ENCODE measurements around the gene ZFP91.
A peak's percentile ranks its signal among the peaks of the same experiment; 100 is the strongest.

ZFP91 gene

GRCh38 chr11:58575377-58576020 is 3.4 kb upstream of the ZFP91 start, which contains the start of gene LPXN:
LPXN (minus strand) TSS chr11:58575856; CDS start chr11:58575772, 84 bp downstream.
- no peaks in the 10 kb centered on the region for H3K9me3 ChIP-seq (ENCODE audit: low read length)
- no peak within 1 kb of the TSS for H2AFZ ChIP-seq (ENCODE audit: low read depth, low read length)
- H3K4me1 ChIP-seq (ENCODE audit: insufficient read depth, low read length) = peaks cover 15% of the 10 kb centered on the region
- no peaks in the 10 kb centered on the region for H3K36me3 ChIP-seq (ENCODE audit: insufficient read depth, low read length)
- no peaks in the 10 kb centered on the region for H3K27me3 ChIP-seq (ENCODE audit: insufficient read depth, low read length)
- peak within 1 kb of the TSS; percentile 95 for H3K4me3 ChIP-seq (ENCODE audit: low read length)

GRCh38 chr11:58576887-58577471 is 1.9 kb upstream of the ZFP91 start:
- Histone ChIP-seq H3K4me3 (ENCODE audit: low read length) (peak overlapping the region; percentile 95), H2AFZ (ENCODE audit: low read depth, low read length) (peak overlapping the region; percentile 76), H3K36me3 (ENCODE audit: insufficient read depth, low read length) (no peaks in the 10 kb centered on the region), H3K4me1 (ENCODE audit: insufficient read depth, low read length) (peaks cover 21% of the 10 kb centered on the region), H3K9me3 (ENCODE audit: low read length) (no peaks in the 10 kb centered on the region), H3K27me3 (ENCODE audit: insufficient read depth, low read length) (no peaks in the 10 kb centered on the region)

- H3K36me3 ChIP-seq (ENCODE audit: insufficient read depth, low read length) = no peaks in the 10 kb centered on the region
- peak overlapping the region; percentile 76 for H2AFZ ChIP-seq (ENCODE audit: low read depth, low read length)
- no peaks in the 10 kb centered on the region for H3K9me3 ChIP-seq (ENCODE audit: low read length)
- H3K4me3 ChIP-seq (ENCODE audit: low read length) = peak overlapping the region; percentile 95
- peaks cover 21% of the 10 kb centered on the region for H3K4me1 ChIP-seq (ENCODE audit: insufficient read depth, low read length)
- no peaks in the 10 kb centered on the region for H3K27me3 ChIP-seq (ENCODE audit: insufficient read depth, low read length)
Measured at GRCh38 chr11:58577555-58578135, 1.2 kb upstream of the ZFP91 start.

GRCh38 chr11:58578136-58578634 is 678 bp upstream of the ZFP91 start:
- Histone ChIP-seq H3K4me1 (ENCODE audit: insufficient read depth, low read length) (peaks cover 21% of the 10 kb centered on the region), H3K36me3 (ENCODE audit: insufficient read depth, low read length) (no peaks in the 10 kb centered on the region), H3K4me3 (ENCODE audit: low read length) (peak overlapping the region; percentile 95), H2AFZ (ENCODE audit: low read depth, low read length) (peak overlapping the region; percentile 76), H3K9me3 (ENCODE audit: low read length) (no peaks in the 10 kb centered on the region), H3K27me3 (ENCODE audit: insufficient read depth, low read length) (no peaks in the 10 kb centered on the region)

GRCh38 chr11:58579192-58580129 is 598 bp downstream of the ZFP91 start:
- peaks cover 21% of the 10 kb centered on the region for H3K4me1 ChIP-seq (ENCODE audit: insufficient read depth, low read length)
- H2AFZ ChIP-seq (ENCODE audit: low read depth, low read length) = peak overlapping the region; percentile 56
- H3K27me3 ChIP-seq (ENCODE audit: insufficient read depth, low read length) = no peaks in the 10 kb centered on the region
- peak overlapping the region; percentile 90 for H3K4me3 ChIP-seq (ENCODE audit: low read length)
- no peaks in the 10 kb centered on the region for H3K9me3 ChIP-seq (ENCODE audit: low read length)
- H3K36me3 ChIP-seq (ENCODE audit: insufficient read depth, low read length) = peaks cover under 1% of the 10 kb centered on the region

- Histone ChIP-seq H3K27me3 (ENCODE audit: insufficient read depth, low read length) (no peaks in the 10 kb centered on the region), H3K4me3 (ENCODE audit: low read length) (peak overlapping the region; percentile 90), H2AFZ (ENCODE audit: low read depth, low read length) (peak overlapping the region; percentile 14), H3K4me1 (ENCODE audit: insufficient read depth, low read length) (peaks cover 21% of the 10 kb centered on the region), H3K36me3 (ENCODE audit: insufficient read depth, low read length) (peaks cover 4% of the 10 kb centered on the region), H3K9me3 (ENCODE audit: low read length) (no peaks in the 10 kb centered on the region)
Measured at GRCh38 chr11:58580311-58580710, 1.4 kb downstream of the ZFP91 start.

- no peaks in the 10 kb centered on the region for H3K9me3 ChIP-seq (ENCODE audit: low read length)
- H3K36me3 ChIP-seq (ENCODE audit: insufficient read depth, low read length) = peaks cover 20% of the 10 kb centered on the region
- no peak overlapping the region for H2AFZ ChIP-seq (ENCODE audit: low read depth, low read length)
- H3K4me3 ChIP-seq (ENCODE audit: low read length) = no peak overlapping the region
- peaks cover 9% of the 10 kb centered on the region for H3K4me1 ChIP-seq (ENCODE audit: insufficient read depth, low read length)
- H3K27me3 ChIP-seq (ENCODE audit: insufficient read depth, low read length) = no peaks in the 10 kb centered on the region
Measured at GRCh38 chr11:58582437-58582836, 3.6 kb downstream of the ZFP91 start.

- H3K4me3 ChIP-seq (ENCODE audit: low read length) = no peak overlapping the region
- no peak overlapping the region for H2AFZ ChIP-seq (ENCODE audit: low read depth, low read length)
- H3K4me1 ChIP-seq (ENCODE audit: insufficient read depth, low read length) = peaks cover under 1% of the 10 kb centered on the region
- H3K27me3 ChIP-seq (ENCODE audit: insufficient read depth, low read length) = no peaks in the 10 kb centered on the region
- peaks cover 33% of the 10 kb centered on the region for H3K36me3 ChIP-seq (ENCODE audit: insufficient read depth, low read length)
- H3K9me3 ChIP-seq (ENCODE audit: low read length) = no peaks in the 10 kb centered on the region
Measured at GRCh38 chr11:58586998-58587397, 8.1 kb downstream of the ZFP91 start.

- Histone ChIP-seq H3K36me3 (ENCODE audit: insufficient read depth, low read length) (peaks cover 21% of the 10 kb centered on the region), H3K27me3 (ENCODE audit: insufficient read depth, low read length) (no peaks in the 10 kb centered on the region), H2AFZ (ENCODE audit: low read depth, low read length) (no peak overlapping the region), H3K9me3 (ENCODE audit: low read length) (no peaks in the 10 kb centered on the region), H3K4me3 (ENCODE audit: low read length) (no peak overlapping the region), H3K4me1 (ENCODE audit: insufficient read depth, low read length) (no peaks in the 10 kb centered on the region)
Measured at GRCh38 chr11:58591659-58592058, 12.8 kb downstream of the ZFP91 start.

- Histone ChIP-seq H2AFZ (ENCODE audit: low read depth, low read length) (no peak overlapping the region), H3K9me3 (ENCODE audit: low read length) (no peaks in the 10 kb centered on the region), H3K36me3 (ENCODE audit: insufficient read depth, low read length) (peaks cover 18% of the 10 kb centered on the region), H3K4me3 (ENCODE audit: low read length) (no peak overlapping the region), H3K4me1 (ENCODE audit: insufficient read depth, low read length) (no peaks in the 10 kb centered on the region), H3K27me3 (ENCODE audit: insufficient read depth, low read length) (no peaks in the 10 kb centered on the region)
Measured at GRCh38 chr11:58592760-58593472, 14.1 kb downstream of the ZFP91 start.

- Histone ChIP-seq H3K4me1 (ENCODE audit: insufficient read depth, low read length) (no peaks in the 10 kb centered on the region), H3K27me3 (ENCODE audit: insufficient read depth, low read length) (no peaks in the 10 kb centered on the region), H2AFZ (ENCODE audit: low read depth, low read length) (no peak overlapping the region), H3K9me3 (ENCODE audit: low read length) (no peaks in the 10 kb centered on the region), H3K4me3 (ENCODE audit: low read length) (no peak overlapping the region), H3K36me3 (ENCODE audit: insufficient read depth, low read length) (peaks cover 14% of the 10 kb centered on the region)
Measured at GRCh38 chr11:58594826-58595225, 16.0 kb downstream of the ZFP91 start.

- H3K27me3 ChIP-seq (ENCODE audit: insufficient read depth, low read length) = no peaks in the 10 kb centered on the region
- no peaks in the 10 kb centered on the region for H3K9me3 ChIP-seq (ENCODE audit: low read length)
- no peaks in the 10 kb centered on the region for H3K4me1 ChIP-seq (ENCODE audit: insufficient read depth, low read length)
- peaks cover 7% of the 10 kb centered on the region for H3K36me3 ChIP-seq (ENCODE audit: insufficient read depth, low read length)
- no peak overlapping the region for H2AFZ ChIP-seq (ENCODE audit: low read depth, low read length)
- no peak overlapping the region for H3K4me3 ChIP-seq (ENCODE audit: low read length)
Measured at GRCh38 chr11:58596621-58597020, 17.8 kb downstream of the ZFP91 start.
